Fibroblast of peridontal ligament (primary cell): ENCODE results near the gene ALS2CL.

Experiments
- DNase-seq: peaks from one replicate; pipeline ENCODE4 v3.0.0-alpha.2; 2010; ENCODE audit errors: extremely low read depth

The ALS2CL gene

DNA sequence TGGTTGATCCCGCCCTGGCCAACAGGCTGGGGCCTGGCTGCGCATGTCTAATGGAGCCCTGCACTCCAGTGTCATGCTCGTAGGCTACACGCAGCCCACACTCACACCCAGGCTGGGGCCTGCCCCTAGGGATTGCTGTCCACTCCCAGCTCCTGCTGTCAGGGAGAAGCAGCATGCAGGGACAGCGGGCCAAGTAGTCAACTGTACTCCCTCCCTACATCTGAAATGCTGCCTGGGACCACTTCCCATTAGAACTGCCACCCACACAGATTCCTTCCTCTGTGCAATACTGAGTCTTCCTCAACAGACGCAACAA lies 16.1 kb downstream of the ALS2CL start:
- no peak for DNase-seq

DNA sequence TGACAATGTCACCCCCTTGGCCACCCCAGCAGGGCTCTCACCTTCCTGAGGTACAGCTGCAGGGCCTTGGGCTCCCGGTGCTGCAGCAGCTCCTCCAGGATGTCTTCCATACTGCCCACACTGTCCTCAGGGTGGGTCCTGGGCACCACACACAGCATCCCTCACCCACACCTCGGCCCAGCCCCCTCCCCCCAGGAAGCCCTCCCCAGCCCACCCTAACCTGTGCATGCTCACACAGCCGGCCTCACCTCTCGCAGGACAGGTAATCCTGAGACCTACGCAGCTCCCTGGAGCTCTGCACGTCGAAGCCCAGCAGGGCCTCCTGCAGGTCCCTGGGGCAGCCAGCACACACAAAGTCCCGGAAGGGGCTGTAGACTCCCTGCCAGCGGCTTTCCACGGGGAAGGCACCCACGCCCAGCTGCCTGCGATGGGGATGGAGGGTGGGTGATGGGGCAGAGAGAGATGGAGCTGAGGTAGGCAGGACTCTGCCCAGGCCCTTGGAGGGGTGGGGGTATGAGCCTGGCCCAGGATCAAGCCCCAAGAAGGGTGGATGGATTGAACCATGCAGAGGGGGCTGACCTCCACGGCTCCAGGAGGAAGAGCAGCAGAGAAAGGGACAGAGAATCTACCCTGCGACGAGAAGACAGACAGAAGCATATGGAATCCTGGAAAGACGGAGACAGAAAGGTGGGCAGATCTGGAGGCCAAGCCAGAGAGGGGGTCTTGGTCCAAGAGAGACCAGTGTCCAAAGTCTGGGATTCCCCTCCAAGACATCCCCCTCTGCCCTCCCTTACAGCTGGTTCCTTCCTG lies 16.7 kb downstream of the ALS2CL start:
- DNase-seq = no peak

DNA sequence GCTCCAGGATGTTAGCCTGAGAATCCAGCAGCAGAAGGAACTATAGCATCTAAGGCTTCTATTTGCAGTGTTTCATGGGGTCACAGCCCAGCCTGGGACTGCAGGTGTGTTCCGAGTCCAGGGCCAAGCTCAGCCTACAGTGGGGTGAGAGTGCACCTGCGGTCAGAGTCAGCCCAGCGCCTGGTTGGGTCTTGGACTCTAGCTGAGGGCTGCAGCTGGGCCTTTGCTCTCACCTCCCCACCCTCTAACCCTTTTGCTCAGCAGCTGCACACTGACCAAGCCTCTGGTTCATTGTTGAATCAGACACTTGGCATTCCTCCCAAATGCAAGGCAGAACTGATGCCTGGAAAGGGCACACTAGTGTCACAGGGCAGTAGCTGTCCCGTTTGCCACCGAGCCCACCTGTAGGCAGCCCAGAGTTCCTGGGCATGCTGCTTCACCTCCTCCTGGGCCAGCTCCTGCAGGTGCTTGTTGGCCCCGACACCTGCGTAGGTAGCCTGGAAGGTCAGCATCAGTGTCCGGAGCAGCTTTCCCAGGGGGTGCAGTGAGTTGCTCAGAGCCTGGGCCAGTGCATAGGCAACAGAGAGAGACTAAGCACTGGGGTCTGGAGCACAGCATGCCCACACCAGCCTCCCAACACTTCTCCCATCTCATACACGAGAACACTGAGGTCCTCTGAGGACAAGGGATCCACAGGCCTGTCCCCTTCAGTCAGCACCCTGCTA lies 17.5 kb downstream of the ALS2CL start:
- peak; percentile 43 for DNase-seq

DNA sequence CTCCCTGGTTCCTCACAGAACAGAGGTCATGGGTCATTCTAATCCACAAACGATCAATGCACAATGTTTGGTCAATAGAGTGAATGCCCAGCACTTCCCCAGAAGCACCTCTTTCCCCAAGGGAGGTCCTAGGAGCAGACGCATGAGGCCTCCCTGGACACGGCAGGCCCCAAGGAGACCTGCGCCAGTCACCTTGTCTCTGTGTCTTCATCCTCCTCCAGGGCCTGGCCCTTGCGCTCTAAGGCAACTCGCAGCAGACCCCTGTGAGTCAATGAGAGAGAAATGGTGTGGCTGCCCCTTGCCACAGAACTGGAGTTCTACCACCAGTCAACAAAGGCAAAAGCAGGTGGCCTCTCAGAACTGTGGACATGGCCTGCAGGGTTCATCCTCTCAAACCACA lies 18.1 kb downstream of the ALS2CL start:
- no peak for DNase-seq

DNA sequence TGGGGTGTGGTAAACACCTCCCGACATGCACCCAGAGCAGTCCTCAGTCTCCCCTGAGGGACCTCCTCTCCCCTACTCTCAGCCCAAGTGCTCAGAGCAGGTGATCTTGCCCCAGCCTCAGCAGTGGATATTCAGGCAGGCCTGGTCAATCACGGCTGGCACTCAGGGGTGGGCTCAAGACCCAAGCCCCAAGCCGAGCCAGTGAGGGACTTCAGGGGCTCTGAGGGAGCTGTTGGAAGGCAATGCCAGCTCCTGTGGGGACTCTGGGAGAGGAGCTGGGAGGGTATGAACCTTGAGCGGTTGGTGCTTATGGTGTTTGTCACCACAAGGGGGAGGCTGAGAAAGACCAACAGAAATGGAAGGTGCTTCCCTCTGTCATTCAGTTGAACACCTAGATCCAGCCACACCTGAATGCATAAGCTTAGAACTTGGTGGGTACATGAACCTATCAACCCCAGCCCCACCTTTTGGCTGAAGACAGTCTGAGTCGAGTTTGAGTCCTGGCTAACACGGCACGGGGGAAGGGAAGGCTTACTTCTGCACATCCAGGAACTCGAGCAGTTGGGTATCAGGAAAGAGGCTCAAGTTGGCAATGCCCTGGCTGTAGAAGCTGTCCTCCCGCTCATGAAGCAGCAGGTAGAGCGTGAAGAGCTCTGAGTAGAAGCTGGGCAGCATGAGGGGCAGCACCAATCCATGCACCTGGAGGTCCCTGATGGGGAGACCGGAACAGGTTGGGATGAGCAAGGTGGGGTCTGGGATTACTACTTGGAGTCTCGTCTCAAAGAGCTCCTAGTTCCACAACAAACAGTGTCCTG lies 19.2 kb downstream of the ALS2CL start:
- DNase-seq = no peak

DNA sequence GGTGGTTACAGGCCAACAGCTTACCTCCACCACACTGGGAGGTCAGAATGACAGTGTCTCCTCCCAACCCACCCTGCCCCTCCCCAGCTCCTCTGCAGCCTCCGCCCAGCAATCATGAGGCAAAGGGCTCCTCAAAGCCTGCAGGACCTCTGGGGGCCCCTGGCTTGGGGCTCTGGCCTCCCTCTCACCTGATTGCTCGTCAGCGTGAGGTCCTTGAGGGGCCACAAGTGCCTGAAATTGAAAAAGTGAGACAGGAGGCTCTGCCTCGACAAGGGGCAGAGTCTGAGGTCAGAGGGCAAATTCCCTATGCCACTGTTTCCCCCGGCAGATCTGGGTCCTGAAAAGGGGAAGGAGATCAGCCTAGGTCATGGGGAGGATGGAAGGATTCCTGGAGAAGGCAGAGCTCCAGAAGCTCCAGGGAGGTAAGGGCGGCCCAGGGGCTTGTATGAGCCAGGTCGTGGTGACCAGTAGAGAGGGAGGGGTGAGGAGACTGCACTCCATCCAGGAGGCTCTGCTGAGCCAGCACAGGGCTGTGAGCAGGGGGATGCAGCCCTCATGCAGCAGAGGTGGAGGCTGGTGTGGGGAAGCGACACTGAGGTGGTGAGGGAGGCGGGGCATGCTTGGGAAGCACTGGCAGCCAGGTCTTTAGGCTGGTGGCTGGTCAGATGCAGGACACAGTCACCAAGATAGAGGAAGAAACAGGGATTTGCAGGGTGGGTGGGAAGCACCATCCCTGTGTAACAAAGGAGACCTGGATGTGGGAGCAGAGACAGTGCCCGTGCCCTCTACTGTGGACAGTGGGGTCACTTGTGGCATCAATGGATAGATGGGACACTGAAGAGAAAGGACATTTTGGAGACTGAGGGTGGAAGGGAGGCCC lies 20.1 kb downstream of the ALS2CL start:
- DNase-seq = no peak

DNA sequence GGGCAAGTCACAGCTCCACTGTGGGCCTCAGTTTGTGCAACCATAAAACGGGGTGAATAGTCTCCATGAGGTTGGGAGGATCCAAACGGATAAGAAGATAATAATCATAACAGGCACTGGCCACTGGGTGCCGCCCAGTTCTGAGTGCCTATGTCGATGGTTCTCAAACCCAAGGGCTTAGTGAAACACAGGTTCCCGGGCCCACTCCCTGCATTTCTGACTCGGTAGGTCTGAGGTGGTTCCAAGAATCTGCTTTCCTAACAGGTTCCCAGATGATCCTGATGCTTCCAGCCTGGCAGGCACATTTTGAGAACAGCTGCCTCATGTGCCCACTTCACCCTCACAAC lies 21.2 kb downstream of the ALS2CL start:
- DNase-seq = no peak

DNA sequence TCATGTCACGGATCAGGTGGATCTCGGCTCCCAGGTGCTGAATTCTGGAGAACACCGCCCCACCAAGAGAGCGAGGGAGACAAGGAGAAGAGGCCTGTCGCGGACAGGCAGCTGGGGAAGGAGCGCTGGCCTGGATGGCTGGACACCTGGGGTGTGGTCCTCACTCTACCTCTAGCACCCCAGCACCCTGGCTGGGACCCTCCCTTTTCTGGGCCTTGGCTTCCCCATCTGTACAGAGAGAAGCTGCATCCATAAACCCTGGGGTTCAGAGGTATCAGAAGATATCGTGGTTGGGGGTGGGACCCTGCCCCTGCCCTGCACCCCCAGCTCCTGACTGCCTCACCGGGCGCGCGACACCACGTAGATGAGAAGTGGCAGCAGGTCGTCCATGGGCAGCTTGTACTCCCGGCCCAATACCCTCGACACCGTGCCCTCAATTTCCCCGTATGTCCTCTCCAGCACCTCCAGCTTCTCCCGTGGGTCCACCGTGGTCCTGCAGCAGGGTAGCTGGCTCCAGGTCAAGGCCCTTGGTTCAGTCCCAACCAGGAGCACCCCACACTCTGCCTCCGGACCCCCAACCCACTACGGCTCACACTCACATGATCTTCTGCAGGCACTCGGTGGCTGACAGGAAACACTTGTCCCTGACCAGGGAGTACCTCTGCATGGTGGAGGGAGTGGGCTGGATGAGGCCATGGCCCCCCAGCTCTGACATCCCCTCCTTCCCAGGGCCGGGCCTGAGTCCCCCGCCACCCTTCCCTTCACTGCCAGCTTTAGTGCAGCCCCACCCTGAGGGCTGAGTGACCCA lies 21.7 kb downstream of the ALS2CL start:
- no peak for DNase-seq

DNA sequence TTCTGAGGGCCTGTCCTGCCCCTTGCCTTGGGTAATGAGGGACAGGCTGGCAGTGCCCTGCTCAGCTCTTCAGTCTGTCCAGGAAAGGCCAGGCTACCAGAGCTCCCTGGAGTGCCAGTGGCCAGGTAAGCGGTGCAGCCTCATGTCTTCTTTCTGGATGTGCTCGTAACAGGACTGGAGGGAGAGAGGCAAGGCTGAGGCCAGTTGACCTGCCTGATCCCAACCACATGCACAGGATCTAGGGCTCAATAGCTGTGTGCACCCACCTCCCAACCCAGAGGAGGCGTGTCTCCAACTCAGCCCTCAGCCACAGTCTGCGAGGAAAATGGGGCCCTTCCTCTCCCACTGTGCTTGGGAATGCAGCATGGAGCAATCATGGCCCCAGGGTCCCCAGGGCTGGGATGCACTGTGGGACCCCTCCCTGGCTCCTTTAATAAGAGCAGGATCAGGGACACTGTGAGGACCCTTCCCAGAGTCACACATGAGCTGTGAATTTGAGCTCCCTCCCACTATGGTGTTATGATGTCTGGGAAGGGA lies 22.5 kb downstream of the ALS2CL start:
- DNase-seq = no peak

DNA sequence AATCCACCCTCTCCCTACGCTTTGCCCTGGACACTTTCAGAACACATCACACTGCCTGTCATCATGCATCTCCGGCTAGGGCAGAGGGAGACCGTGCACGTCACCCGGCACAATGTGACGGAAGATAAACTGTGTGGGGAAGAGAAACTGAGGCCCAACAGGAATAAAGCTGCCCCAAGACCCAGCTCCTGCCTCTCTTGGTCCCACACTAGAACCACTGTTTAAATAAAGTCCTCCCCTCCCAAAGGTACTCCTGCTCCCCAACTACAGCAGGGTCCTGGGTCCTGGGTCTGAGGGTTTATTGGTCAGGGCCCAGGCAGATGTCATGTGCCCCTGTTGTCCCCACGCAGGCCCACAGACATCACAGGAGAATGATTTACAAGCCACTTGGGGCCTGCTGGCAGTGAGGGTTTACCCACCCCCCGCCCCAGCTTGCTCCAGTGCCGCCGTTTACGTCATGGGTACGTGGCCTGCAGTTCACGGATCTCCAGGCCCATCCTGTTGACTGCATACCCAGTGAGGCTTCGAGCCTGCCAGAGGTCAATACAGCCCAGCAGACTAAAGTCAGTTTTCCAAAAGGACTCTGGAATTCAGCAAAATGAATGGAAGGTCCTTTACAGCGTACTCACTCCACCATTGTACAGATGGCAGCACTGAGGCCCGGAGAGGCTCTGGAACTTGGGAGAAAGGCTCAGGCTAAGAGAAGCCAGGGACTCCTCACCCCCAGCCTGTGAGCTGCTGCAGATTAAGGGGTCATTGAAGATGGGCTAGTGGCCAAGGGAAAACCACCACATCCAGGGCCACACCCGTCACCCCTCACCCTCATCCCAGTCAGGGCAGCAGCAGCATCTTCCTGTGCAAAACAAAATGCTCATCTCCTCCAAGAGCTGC lies 23.2 kb downstream of the ALS2CL start:
- DNase-seq = no peak

DNA sequence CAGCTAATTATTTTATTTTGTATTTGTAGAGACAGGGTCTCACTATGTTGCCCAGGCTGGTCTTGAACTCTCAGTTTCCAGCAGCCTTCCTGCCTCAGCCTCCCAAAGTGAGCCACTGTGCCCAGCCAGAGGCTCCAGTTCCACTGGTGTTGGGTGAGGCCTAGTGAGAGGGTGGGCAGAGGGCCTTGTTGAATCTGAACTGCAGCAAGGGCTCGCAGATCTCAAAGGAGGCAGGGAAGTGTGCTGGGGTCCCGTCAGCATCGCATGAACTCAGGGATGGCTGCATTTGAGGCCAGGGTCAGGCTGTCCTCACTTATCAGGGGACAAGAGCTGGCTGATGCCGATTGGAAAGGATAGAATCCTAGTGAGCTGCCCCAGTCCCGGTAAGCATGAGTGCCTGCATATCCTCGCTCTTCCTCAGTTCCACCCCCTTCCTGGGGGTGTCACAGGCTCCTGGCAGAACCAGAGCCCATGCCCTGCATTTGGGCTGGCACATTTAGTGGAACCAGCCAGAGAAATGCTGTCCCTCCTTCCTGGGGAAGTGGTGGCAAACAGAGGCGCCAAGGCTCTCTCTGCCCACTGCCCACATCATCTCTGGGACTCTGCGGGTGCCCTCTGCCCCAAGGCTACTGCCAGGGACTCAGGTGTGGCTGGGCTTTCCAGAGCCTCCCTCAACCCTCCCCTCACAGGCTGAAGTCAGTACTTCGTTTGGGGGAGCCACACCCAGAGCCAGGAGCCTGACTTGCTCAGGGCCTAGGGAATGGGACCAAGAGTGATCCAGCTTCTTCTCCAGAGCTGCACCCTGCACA lies 24.1 kb downstream of the ALS2CL start:
- no peak for DNase-seq

DNA sequence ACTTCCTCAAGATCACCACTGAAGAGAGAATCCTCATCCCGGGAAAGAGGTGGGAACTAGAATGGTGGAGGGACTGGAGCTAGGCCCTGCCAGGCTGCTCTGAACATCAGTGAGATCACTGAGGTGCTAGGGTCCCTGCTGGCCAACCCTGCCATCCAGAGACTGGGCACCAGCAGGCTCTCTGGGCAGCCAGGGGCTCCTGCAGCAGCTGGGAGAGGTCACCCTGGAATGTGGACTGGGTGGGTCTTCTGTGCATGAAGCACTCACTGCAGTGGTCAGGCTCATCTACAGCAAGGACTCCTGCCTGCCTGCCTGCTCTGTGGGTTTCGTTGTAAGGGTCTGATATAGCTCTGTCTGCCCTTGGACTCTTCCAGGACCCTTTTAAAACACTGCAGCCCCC lies 24.9 kb downstream of the ALS2CL start:
- DNase-seq = no peak

DNA sequence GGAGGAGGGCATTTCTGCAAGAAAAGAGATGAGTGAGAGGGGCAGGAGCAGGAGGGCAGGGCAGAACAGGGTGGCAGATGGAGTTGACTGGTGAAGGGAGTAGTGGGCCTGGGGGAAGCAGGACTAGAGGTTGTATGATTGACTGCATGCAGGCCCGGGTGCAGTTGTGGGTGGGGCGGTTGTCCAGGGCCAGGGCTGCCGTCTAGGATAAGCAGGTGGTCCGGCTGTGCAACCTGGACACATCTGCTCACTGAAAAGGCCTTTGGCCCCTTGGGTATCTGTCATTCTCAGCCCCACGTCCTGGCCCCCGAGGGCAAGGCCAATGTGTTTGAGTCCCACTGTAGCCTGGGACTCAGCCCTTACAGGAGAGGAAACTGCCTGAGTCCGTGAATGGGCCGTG lies 25.4 kb downstream of the ALS2CL start:
- no peak for DNase-seq

DNA sequence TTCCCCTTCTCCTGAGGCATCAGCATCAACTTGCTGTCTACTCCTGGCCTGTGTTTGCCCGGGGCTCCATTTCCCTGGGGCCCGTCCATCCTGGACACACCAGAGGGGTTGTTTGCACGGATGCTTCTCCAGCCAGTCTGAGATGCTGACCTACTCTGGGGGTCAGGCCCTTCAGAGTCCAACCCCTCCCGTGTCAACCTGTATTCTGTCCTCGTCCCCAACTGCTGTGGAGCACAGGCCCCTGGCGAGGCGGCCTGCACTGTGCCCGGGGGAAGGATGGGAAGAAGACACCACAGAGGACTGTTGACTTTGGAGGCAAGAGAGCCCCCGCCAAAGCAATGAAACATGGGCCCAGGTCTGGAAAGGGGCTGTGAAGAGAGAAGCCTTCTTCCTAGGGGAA lies 25.8 kb downstream of the ALS2CL start:
- no peak for DNase-seq

DNA sequence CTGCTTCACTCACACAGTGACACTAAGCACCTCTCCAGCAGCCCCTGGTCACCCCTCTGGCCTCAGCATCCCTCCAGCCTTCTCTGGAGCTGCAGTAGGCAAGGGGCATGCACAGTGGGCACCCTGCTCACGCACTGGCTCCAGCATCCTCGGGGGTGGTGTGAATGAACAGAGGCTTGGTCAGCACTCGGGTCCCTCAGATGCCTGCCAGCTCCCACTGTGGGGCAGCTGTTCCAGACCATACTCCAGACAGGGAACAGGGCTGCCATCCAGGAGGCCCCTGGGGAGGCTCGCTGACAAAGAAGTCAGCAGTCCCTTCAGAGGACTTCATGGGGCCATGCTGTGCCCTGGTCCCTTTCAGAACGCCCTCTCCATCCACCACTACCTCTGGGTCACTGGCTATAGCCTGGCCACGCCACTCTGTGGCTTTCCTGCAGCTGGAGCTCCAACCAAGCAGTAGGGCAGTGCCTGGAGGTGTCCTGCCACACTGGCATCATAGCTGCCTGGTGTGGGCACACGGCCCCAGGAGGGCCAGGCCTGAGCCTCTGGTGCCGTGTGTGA lies 26.3 kb downstream of the ALS2CL start:
- DNase-seq = no peak

DNA sequence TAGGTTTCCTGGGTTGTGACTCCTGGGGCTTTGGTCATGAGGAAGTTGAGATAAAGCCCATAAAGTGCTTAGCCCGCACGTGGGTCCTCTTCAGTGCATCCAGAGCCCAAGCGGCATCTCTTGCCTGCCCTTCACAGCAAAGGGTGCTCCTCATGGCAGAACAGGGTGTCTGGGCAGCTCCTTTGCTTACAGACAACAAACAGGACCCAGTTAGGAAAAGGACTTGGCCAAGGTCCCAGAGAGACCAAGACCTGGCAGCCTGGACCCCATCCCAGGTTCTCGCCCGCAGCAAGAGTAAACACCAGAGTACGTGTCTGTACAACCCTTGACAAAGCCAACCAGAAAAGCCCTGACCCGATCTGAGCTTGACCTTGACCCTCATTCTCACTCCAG lies 27.0 kb downstream of the ALS2CL start:
- DNase-seq = no peak

DNA sequence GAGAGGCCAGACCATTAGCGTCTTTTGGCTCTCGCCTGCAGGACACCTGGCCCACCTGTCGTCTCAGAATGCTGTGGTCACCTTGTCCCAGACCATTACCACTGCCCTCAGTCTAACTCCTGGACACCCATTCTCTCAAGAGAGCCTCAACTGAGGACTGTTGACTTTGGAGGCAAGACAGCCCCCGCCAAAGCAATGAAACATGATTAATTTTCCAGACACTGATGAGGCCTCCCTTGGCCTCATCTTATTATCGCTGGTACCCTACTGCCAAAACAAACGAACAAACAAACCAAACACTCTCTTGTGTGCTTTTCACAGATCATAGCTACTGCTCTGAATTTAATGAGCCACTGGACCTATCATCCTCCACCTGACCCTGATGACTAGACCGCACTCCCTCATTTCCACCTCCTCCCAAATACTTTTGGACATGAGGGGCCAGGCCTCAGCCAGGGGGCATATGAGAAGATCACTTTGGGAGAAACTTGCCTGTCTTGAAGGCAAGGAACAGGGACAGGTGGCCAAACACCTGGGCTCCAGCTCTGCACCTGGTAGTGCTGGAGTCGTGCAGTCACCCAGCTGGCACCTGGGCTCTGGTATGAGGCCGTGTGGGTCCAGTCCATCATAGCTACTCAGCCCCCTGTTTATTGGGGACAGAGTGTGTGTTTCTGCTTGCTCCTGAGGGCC lies 27.6 kb downstream of the ALS2CL start:
- DNase-seq = no peak
